Smooth muscle cell (in vitro differentiated cells): ENCODE data around the gene VAPB. TPM values are rescaled to one million over a fixed set of nuclear protein-coding genes. Genes with fewer than 3 reads are reported as not detected.

Experiments used
- DNase-seq: peaks from one replicate; lab custom pipeline; 2025; ENCODE audit not compliant: unreplicated experiment; lab: John Stamatoyannopoulos, UW
- H2AFZ ChIP-seq: fragments of 200-600 bp; sonication (generic); 2 replicates; pipeline ENCODE4 v1.6.0; 2016; ENCODE audit warnings: antibody characterized with exemption, low read depth, mild to moderate bottlenecking
- H3F3A ChIP-seq: fragments of 200-600 bp; sonication (generic); 2 replicates; pipeline ENCODE4 v1.6.0; 2017; ENCODE audit warnings: antibody characterized with exemption, low read depth
- H3K27ac ChIP-seq: fragments of 200-600 bp; sonication (generic); 2 replicates; pipeline ENCODE4 v1.5.1; 2016; ENCODE audit warnings: low read depth, mild to moderate bottlenecking
- H3K27me3 ChIP-seq: fragments of 200-600 bp; sonication (generic); 2 replicates; pipeline ENCODE4 v1.6.1; 2016; ENCODE audit warnings: low read depth, mild to moderate bottlenecking
- H3K36me3 ChIP-seq: fragments of 200-600 bp; sonication (generic); 2 replicates; pipeline ENCODE4 v1.5.1; 2016; ENCODE audit warnings: low read depth
- H3K4me1 ChIP-seq: fragments of 200-600 bp; sonication (generic); 2 replicates; pipeline ENCODE4 v1.5.1; 2016; ENCODE audit warnings: low read depth
- H3K4me2 ChIP-seq: fragments of 200-600 bp; sonication (generic); 2 replicates; pipeline ENCODE4 v1.6.0; 2016; ENCODE audit warnings: mild to moderate bottlenecking
- H3K4me3 ChIP-seq: fragments of 200-600 bp; sonication (generic); 2 replicates; pipeline ENCODE4 v1.5.1; 2016; ENCODE audit warnings: mild to moderate bottlenecking
- H3K79me2 ChIP-seq: fragments of 200-600 bp; sonication (generic); 2 replicates; pipeline ENCODE4 v1.6.0; 2016; ENCODE audit warnings: low read depth, mild to moderate bottlenecking
- H3K9ac ChIP-seq: fragments of 200-600 bp; sonication (generic); 2 replicates; pipeline ENCODE4 v1.6.0; 2016; ENCODE audit warnings: low read depth
- H3K9me3 ChIP-seq: fragments of 200-600 bp; sonication (generic); replicated peaks from 2 replicates; pipeline ENCODE4 v1.5.1; 2016; ENCODE audit warnings: low read depth
- H4K20me1 ChIP-seq: fragments of 200-600 bp; sonication (generic); 2 replicates; pipeline ENCODE4 v1.6.0; 2016; ENCODE audit warnings: low read depth
- WGBS: methylation state at CpG from one replicate; pipeline ENCODE4 v1.1.7; 2016; ENCODE audit warnings: low lambda C conversion rate; 5-methylcytosine and 5-hydroxymethylcytosine counted together
- polyA plus RNA-seq: library from polyadenylated mRNA; unstranded; fragments of >200 nt; fragmentation: Nextera tagmentation; extraction: Ambion mirVana; gene quantifications from 2 replicates; pipeline ENCODE4 v1.2.1, GENCODE V29; 2016
- total RNA-seq: library from RNA; depleted of rRNA; stranded (reverse); fragments of >200 nt; gene quantifications from 2 replicates; pipeline ENCODE4 v1.2.3, GENCODE V29; 2014
- TF ChIP-seq, protein P1 (sequence below): fragments of 200-600 bp; sonication (generic); IDR thresholded peaks from 2 replicates; pipeline ENCODE4 v1.5.1; 2017; ENCODE audit warnings: borderline replicate concordance, mild to moderate bottlenecking, antibody characterized with exemption; ENCODE audit not compliant: insufficient read depth, poor library complexity, severe bottlenecking

VAPB gene
- total and polyA plus RNA-seq, 2 experiments from 2014 or later = 14.9 to 28.2 TPM

DNA sequence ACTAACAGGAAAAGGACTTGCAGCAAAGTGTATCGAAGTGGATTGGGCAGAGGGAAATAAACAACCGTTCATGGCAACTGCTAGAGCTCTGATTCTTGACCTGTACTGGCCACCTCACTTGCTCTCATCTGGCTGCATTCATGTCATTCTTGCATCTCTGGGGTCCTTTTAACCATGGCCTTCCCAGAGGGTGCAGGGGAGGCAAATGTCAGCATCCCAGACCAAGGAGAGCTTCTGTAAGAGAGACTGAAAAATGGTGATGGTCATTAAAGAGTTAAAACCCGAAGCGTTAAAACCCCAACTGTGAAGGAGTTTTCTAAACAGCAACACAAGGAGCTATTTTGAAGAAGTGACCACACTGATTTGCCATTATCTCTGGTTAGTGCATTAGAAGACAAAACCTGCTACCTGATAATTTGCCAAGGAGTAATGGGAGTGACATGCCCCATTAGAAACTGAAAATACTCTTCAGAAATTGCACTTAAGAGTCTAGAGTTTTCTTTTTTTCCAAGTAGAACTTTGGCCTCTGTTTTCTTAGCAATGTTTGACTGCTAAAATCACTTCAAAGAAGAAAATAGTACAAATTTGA, 63.7 kb downstream of the VAPB start:
- H3K4me3 ChIP-seq = no peak overlapping the region
- no peaks in the 10 kb centered on the region for H3K79me2 ChIP-seq
- peaks cover 4% of the 10 kb centered on the region for H3K4me1 ChIP-seq
- no peaks in the 10 kb centered on the region for H3K9me3 ChIP-seq
- DNase-seq = no peak
- H3K36me3 ChIP-seq = no peaks in the 10 kb centered on the region
- H3F3A ChIP-seq = peaks cover 3% of the 10 kb centered on the region
- H3K27ac ChIP-seq = no peak overlapping the region
- TF ChIP-seq, protein P1, sequence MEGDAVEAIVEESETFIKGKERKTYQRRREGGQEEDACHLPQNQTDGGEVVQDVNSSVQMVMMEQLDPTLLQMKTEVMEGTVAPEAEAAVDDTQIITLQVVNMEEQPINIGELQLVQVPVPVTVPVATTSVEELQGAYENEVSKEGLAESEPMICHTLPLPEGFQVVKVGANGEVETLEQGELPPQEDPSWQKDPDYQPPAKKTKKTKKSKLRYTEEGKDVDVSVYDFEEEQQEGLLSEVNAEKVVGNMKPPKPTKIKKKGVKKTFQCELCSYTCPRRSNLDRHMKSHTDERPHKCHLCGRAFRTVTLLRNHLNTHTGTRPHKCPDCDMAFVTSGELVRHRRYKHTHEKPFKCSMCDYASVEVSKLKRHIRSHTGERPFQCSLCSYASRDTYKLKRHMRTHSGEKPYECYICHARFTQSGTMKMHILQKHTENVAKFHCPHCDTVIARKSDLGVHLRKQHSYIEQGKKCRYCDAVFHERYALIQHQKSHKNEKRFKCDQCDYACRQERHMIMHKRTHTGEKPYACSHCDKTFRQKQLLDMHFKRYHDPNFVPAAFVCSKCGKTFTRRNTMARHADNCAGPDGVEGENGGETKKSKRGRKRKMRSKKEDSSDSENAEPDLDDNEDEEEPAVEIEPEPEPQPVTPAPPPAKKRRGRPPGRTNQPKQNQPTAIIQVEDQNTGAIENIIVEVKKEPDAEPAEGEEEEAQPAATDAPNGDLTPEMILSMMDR = no peak
- WGBS = 65% methylated on average over 4 of the region's 4 CpGs
- H3K27me3 ChIP-seq = no peaks in the 10 kb centered on the region
- no peak overlapping the region for H2AFZ ChIP-seq
- no peak overlapping the region for H3K9ac ChIP-seq
- peaks cover 19% of the 10 kb centered on the region for H4K20me1 ChIP-seq
- no peak overlapping the region for H3K4me2 ChIP-seq

DNA sequence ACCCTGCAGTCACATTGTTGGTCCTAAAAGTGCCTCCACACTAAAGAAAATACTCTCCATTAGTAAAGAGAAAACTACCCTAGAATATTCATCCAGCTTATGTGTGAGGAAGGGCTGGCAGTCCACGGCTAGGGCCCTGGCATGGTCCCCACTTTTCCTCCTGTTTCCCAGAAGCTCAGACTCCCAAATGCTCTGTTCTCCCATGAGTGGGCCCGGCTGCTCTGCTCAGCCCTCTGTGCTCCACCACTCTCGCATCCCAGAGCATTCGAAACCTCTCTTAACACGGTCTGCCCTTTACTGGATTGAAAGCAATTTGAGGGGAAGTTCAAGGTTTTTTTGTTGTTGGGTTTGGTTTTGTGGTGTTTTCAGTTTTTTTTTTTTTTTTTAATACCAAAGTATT, 64.4 kb downstream of the VAPB start:
- H3K9me3 ChIP-seq = no peaks in the 10 kb centered on the region
- H3F3A ChIP-seq = peaks cover 10% of the 10 kb centered on the region
- no peak overlapping the region for H2AFZ ChIP-seq
- peaks cover 4% of the 10 kb centered on the region for H3K4me1 ChIP-seq
- no peaks in the 10 kb centered on the region for H3K27me3 ChIP-seq
- 93% methylated on average over 5 of the region's 5 CpGs for WGBS
- no peak overlapping the region for H3K4me3 ChIP-seq
- no peak for DNase-seq
- peaks cover 16% of the 10 kb centered on the region for H4K20me1 ChIP-seq
- H3K36me3 ChIP-seq = no peaks in the 10 kb centered on the region
- no peak overlapping the region for H3K9ac ChIP-seq
- H3K4me2 ChIP-seq = no peak overlapping the region
- H3K27ac ChIP-seq = no peak overlapping the region
- TF ChIP-seq, protein P1 = no peak
- H3K79me2 ChIP-seq = no peaks in the 10 kb centered on the region

DNA sequence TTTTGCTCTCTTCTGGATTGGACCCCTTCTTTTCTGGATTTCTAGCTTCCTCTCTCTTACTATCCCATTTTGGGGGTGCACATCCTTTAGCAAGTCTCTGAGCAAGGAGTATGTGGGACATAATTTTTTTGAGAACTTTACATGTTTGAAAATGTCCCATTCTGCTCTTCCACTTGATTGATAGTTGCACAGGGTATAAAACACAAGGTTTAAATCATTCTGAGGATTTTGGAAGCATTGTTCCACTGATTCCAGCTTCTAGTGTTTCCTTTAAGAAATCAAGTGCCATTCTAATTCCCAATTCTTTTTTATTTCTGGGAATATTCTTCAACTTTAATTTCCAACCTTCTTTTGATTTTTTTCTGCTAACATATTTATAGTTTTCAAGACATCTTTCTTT, 65.4 kb downstream of the VAPB start:
- peaks cover 16% of the 10 kb centered on the region for H3F3A ChIP-seq
- no peaks in the 10 kb centered on the region for H3K9me3 ChIP-seq
- H3K36me3 ChIP-seq = no peaks in the 10 kb centered on the region
- no peak overlapping the region for H2AFZ ChIP-seq
- TF ChIP-seq, protein P1 = no peak
- no peaks in the 10 kb centered on the region for H3K79me2 ChIP-seq
- no peak overlapping the region for H3K4me2 ChIP-seq
- peaks cover 11% of the 10 kb centered on the region for H4K20me1 ChIP-seq
- no peak overlapping the region for H3K9ac ChIP-seq
- no peak for DNase-seq
- H3K27ac ChIP-seq = no peak overlapping the region
- H3K27me3 ChIP-seq = no peaks in the 10 kb centered on the region
- H3K4me3 ChIP-seq = no peak overlapping the region
- H3K4me1 ChIP-seq = peaks cover 4% of the 10 kb centered on the region

DNA sequence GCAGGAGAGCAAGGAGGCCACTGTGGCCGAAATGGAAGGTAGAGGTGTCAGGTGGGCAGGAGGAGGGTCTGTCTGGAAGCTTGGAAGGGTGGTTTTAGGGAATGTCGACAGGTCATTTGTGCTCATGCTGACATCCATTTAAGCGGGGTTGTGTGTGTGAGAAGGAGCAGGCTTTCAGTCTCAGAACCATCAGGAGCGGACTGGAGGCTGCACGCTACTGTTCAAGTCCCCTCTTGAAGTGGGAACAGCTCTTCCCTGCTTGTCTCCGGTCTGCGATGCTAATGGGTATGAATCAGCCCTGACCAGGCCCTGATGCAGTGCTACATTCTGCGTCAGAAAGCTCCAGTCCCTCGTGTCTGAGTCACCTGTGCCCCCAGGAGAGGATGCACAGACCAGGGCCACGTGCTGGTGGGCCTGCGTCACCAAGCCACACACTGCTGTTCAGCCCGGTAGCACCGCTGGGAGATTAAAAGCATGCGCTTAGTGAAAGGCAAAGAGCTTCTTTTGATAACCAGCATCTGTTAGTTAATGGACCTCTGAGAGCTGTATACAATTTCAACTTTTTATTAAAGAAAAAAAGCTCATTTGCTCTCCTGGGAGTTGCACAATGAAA, 68.2 kb downstream of the VAPB start:
- H3K27me3 ChIP-seq = no peaks in the 10 kb centered on the region
- H3K79me2 ChIP-seq = no peaks in the 10 kb centered on the region
- H3K4me2 ChIP-seq = no peak overlapping the region
- H3K27ac ChIP-seq = peak overlapping the region; percentile 86
- peaks cover 4% of the 10 kb centered on the region for H3K4me1 ChIP-seq
- TF ChIP-seq, protein P1 = no peak
- H3K9ac ChIP-seq = peak overlapping the region; percentile 65
- no peak overlapping the region for H3K4me3 ChIP-seq
- WGBS = 34% methylated on average over 14 of the region's 14 CpGs
- H4K20me1 ChIP-seq = peaks cover 4% of the 10 kb centered on the region
- no peak overlapping the region for H2AFZ ChIP-seq
- no peaks in the 10 kb centered on the region for H3K9me3 ChIP-seq
- no peaks in the 10 kb centered on the region for H3K36me3 ChIP-seq
- peaks cover 16% of the 10 kb centered on the region for H3F3A ChIP-seq
- no peak for DNase-seq
